Dendritic cell treated with granulocyte-macrophage colony-stimulating factor and Interleukin-4, amounts not matched to agents 40 ng/mL and 50 ng/mL, for 4 days (primary cell): ENCODE results near the gene ARHGEF12.

Experiments
- H3K27ac Mint-ChIP-seq: one replicate; pipeline ENCODE4 v1.8.0; 2022; ENCODE audit warnings: mild to moderate bottlenecking, mixed read lengths
- H3K27me3 Mint-ChIP-seq: one replicate; pipeline ENCODE4 v1.8.0; 2022; ENCODE audit warnings: mild to moderate bottlenecking, mixed read lengths
- H3K36me3 Mint-ChIP-seq: one replicate; pipeline ENCODE4 v1.8.0; 2022; ENCODE audit warnings: low read depth, mixed read lengths
- H3K4me1 Mint-ChIP-seq: one replicate; pipeline ENCODE4 v1.8.0; 2022; ENCODE audit warnings: low read depth, mixed read lengths
- H3K4me3 Mint-ChIP-seq: one replicate; pipeline ENCODE4 v1.8.0; 2022; ENCODE audit warnings: mild to moderate bottlenecking, moderate library complexity, mixed read lengths
- H3K9me3 Mint-ChIP-seq: one replicate; pipeline ENCODE4 v1.8.0; 2022; ENCODE audit warnings: mixed read lengths
- intact Hi-C: fragments of 100-400 bp; cut with micrococcal nuclease; formaldehyde crosslinking; loops from one replicate; pipeline ENCODE4 v1.15.0; 2022

The ARHGEF12 gene

DNA sequence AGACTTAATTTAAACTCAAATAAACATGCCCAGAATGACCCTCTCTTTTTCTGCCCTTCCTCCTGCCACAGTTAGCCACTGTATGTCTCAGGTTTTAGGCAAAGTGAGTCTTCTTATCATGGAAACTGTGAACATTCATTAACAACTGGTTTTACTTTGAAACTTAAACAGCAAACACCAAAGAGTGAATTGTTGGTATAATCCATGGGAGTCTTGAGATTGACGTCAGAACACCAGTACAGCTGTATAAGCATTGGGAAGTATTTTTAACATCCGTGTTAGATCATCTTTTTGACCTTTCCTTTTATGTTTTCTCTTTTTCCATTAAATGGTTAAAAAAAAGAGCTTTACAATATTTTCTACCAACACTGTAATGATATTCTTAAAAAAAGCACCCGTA is 38.9 kb downstream of the ARHGEF12 start:
- Mint-ChIP-seq H3K36me3 (no peaks in the 10 kb centered on the region), H3K4me1 (peaks cover 6% of the 10 kb centered on the region), H3K27ac (no peak overlapping the region), H3K4me3 (no peak overlapping the region), H3K9me3 (no peaks in the 10 kb centered on the region), H3K27me3 (peaks cover 37% of the 10 kb centered on the region)
- intact Hi-C loops, result no loop called here

DNA sequence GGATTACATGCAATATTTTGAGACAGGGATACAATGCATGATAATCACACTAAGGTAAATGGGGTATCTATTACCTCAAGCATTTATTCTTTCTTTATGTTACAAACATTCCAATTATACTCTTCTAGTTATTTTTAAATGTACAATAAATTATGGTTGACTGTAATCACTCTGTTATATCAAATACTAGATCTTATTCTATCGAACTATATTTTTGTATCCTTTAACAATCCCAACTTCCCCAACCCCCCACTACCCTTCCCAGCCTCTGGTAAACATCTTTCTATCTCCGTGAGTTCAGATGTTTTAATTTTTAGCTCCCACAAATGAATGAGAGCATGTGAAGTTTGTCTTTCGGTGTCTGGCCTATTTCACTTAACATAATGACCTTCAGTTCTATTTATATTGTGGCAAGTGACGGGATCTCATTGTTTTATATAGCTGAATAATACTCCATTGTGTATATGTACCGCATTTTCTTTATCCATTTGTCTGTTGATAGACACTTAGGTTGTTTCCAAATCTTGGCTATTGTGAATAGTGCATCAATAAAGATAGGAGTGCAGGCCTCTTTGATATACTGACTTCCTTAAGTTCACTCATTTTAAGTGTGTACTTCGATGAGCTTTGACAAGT is 40.5 kb downstream of the ARHGEF12 start:
- Mint-ChIP-seq H3K36me3 (no peaks in the 10 kb centered on the region), H3K4me1 (peaks cover 6% of the 10 kb centered on the region), H3K4me3 (no peak overlapping the region), H3K27me3 (peaks cover 35% of the 10 kb centered on the region), H3K27ac (no peak overlapping the region), H3K9me3 (no peaks in the 10 kb centered on the region)
- intact Hi-C loops, result no loop called here

DNA sequence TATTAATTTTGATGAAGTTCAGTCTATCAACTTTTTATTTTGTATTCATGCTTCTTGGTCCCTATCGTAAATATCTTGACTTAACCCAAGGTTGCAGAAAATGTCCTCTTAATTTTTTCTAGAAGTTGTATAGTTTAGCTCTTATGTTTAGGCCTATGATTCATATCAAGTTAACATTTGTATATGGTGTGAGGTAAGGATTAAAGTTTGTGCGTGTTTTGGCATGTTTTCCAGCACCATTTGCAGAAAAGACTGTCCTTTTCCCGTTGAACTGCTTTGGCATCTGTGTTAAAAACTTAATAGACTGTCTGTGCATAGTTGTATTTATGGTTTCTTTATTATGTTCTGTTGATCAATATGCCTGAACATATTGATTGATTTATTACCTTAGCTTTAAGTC is 42.3 kb downstream of the ARHGEF12 start:
- Mint-ChIP-seq H3K4me3 (no peak overlapping the region), H3K9me3 (no peaks in the 10 kb centered on the region), H3K36me3 (no peaks in the 10 kb centered on the region), H3K27me3 (peaks cover 41% of the 10 kb centered on the region), H3K4me1 (peaks cover 6% of the 10 kb centered on the region), H3K27ac (no peak overlapping the region)
- intact Hi-C loops, result no loop called here

DNA sequence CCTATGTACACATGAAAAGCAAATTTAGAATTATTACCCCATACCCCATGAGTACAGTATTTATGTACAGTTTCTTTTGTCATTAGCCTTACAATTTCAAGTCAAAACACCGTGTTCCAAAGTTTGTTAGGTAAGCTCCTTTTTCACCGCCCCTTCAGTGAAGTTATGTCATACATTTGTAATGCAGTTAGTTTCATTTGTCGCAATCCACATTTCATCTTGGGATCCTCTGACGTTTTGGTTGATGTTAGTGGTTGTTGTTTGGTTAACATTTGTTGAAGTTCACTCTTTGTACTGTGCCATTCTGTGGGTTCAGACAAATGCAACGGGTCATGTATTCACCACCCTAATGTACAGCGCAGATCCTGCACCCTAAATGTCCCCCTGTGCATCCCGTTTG is 45.2 kb downstream of the ARHGEF12 start:
- intact Hi-C loops, result no loop called here
- Mint-ChIP-seq H3K4me1 (peaks cover 6% of the 10 kb centered on the region), H3K4me3 (no peak overlapping the region), H3K9me3 (no peaks in the 10 kb centered on the region), H3K27me3 (peaks cover 45% of the 10 kb centered on the region), H3K27ac (no peak overlapping the region), H3K36me3 (no peaks in the 10 kb centered on the region)

DNA sequence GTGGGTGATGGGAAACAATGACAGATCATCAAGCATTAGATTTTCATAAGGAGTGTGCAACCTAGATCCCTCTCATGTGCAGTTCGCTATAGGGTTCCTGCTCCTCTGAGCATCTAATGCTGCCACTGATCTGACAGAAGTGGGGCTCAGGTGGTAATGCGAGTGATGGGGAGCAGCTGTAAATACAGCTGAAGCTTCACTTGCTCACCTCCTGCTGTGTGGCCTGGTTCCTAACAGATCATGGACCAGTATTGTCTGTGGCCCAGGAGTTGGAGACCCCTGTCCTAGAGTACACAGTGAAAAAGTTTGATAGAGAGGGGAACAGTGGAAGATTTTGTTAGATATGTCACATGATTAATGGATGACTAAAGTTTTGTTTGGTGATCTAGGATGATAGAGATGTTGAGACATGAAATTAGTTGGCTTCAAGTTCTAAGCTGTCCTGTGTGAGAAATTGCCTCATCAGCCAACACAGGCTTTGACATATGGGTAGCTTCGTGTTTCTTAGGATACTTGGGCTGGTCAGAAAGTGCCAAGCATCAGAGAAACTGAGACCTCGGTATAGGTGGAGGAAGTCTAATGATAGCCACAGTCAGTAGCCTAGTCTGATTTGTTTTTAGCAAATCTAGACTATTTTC is 47.4 kb downstream of the ARHGEF12 start:
- Mint-ChIP-seq H3K27me3 (peaks cover 38% of the 10 kb centered on the region), H3K4me1 (peaks cover 6% of the 10 kb centered on the region), H3K9me3 (no peaks in the 10 kb centered on the region), H3K36me3 (no peaks in the 10 kb centered on the region), H3K4me3 (no peak overlapping the region), H3K27ac (no peak overlapping the region)
- intact Hi-C loops, result no loop called here

DNA sequence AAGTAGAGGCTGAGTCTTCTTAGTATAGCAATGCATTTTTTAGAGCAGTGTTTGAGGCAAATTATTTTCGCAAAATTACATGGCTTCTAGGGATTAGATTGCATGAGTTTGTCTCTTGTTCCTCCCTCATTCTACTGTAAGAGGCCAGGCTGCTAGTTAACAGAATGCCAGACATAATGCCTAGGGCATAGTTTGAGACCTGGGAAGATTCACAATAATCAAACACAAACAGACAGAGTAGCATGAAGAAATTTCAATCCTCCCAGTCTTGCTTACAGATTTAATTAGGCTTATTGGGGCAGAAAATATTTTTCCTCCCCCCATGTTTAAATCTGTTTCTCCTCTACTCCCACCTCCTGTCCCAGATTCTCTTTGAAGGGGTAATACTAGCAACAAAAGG is 48.3 kb downstream of the ARHGEF12 start:
- Mint-ChIP-seq H3K9me3 (peaks cover under 1% of the 10 kb centered on the region), H3K4me3 (no peak overlapping the region), H3K27me3 (peaks cover 35% of the 10 kb centered on the region), H3K27ac (no peak overlapping the region), H3K36me3 (no peaks in the 10 kb centered on the region), H3K4me1 (peaks cover 6% of the 10 kb centered on the region)
- intact Hi-C loops, result no loop called here

DNA sequence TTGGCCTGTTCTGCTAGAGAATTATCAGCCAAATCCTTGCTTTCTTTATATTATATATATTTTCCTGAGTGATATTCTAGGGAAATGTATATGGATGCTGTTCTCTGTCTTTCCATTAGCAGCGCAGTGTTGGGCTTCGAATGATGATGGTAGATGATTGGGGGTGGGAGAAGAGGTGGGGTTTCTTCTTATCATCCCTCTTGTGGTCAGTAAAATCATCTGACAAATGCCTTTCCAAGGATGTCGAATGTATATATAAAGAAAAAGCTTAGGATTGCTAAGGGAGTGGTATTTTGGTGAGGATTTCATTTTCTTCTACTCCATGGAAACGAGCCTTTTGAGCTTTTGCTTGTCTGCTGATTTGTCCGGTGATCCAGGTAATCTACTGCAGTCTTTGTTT is 48.9 kb downstream of the ARHGEF12 start:
- no peak overlapping the region for H3K27ac Mint-ChIP-seq
- no peaks in the 10 kb centered on the region for H3K36me3 Mint-ChIP-seq
- H3K27me3 Mint-ChIP-seq, result peaks cover 40% of the 10 kb centered on the region
- H3K4me3 Mint-ChIP-seq, result no peak overlapping the region
- intact Hi-C loops, result no loop called here
- peaks cover 6% of the 10 kb centered on the region for H3K9me3 Mint-ChIP-seq
- no peaks in the 10 kb centered on the region for H3K4me1 Mint-ChIP-seq

DNA sequence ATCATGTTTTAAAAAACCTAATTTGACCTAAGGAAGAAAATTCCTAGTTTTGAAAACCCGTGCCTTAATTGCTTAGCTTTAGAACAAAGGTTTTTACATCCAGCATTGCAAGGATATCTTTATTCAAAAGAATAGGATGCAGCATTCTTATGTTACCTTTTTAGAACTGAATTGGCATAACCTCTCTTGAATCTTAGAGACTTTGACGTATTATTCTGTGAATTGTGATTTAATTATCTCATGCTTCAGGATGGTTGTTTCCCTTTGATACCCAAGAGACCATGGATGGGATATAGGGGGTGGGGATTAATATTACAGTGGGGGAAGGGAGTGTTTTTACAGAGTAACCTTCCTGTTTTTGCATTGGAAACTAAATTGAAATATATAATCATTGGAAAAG is 49.4 kb downstream of the ARHGEF12 start:
- peaks cover 41% of the 10 kb centered on the region for H3K27me3 Mint-ChIP-seq
- peaks cover 6% of the 10 kb centered on the region for H3K9me3 Mint-ChIP-seq
- no peaks in the 10 kb centered on the region for H3K4me1 Mint-ChIP-seq
- no peak overlapping the region for H3K4me3 Mint-ChIP-seq
- H3K36me3 Mint-ChIP-seq, result no peaks in the 10 kb centered on the region
- H3K27ac Mint-ChIP-seq, result no peak overlapping the region
- intact Hi-C loops, result no loop called here

DNA sequence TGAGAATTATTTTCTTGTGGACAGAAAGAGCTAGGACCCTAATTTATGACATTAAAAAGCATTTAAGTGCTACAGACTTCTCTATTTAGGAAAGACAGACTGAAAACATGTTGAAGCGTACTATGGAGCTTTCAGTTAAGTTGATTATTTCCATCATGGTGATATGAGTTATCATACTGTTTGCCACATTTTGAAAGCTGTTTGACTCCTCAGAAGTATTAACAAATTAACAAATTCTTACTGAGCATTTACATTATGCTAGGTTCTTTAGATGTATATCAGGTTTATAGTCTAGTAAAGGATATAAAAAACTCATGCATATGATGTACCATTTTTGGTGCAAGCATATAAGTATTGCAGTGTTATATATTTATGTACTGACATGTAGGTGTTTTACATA is 50.1 kb downstream of the ARHGEF12 start:
- no peaks in the 10 kb centered on the region for H3K4me1 Mint-ChIP-seq
- no peaks in the 10 kb centered on the region for H3K36me3 Mint-ChIP-seq

DNA sequence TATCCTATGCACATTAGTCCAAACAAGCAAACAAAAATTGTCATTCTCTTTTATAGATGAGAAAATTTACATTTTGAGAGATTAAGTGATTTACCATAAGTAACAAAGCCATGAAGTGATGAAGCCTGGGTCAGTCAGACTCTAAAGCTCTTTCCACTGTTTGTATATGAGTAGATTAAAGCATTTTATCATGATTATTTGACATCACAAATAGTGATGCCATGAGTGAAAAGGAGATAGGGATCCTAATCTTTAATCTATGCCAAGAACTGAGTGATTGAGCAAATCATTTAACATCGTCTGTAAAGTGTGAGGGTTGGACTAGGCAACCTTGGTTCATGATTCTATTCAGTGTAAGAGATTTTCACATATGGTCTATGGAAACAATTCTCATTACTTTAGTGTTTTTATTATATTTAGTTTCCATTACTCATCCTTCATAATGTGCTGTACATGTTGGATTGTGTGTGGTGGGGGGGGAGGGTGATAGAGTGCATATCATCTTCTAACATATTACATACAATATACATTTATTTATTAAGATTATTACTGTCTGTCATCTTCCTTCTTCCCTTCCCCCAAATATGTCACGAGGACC is 50.7 kb downstream of the ARHGEF12 start:
- Mint-ChIP-seq H3K4me3 (no peak overlapping the region), H3K36me3 (no peaks in the 10 kb centered on the region), H3K27me3 (peaks cover 35% of the 10 kb centered on the region), H3K27ac (no peak overlapping the region), H3K9me3 (peaks cover 6% of the 10 kb centered on the region), H3K4me1 (no peaks in the 10 kb centered on the region)
- intact Hi-C loops, result no loop called here

More for the DNA sequence above, 50.1 kb downstream of the ARHGEF12 start:
- Mint-ChIP-seq H3K27me3 (peaks cover 39% of the 10 kb centered on the region), H3K4me3 (no peak overlapping the region), H3K27ac (no peak overlapping the region), H3K9me3 (peaks cover 6% of the 10 kb centered on the region)
- intact Hi-C loops, result no loop called here

DNA sequence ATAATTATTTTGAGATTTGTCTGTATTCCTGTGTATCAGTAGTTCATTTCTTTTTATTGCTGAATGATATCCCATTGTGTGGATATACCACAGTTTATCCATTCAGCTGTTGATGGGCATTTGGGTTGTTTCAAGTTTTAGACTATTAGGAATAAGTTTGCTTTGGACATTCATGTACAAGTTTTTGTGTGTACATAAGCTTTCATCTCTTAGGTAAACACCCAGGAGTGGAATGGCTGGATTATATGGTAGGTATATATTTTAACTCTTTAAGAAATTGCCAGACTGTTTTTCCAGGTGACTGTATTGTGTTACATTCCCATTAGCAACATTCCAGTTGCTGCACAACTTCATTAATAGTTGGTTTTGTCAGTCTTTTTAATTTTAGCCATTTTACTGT is 52.0 kb downstream of the ARHGEF12 start:
- peaks cover 6% of the 10 kb centered on the region for H3K9me3 Mint-ChIP-seq
- no peak overlapping the region for H3K4me3 Mint-ChIP-seq
- no peak overlapping the region for H3K27ac Mint-ChIP-seq
- peaks cover 34% of the 10 kb centered on the region for H3K27me3 Mint-ChIP-seq
- H3K36me3 Mint-ChIP-seq, result no peaks in the 10 kb centered on the region
- intact Hi-C loops, result no loop called here
- no peaks in the 10 kb centered on the region for H3K4me1 Mint-ChIP-seq

DNA sequence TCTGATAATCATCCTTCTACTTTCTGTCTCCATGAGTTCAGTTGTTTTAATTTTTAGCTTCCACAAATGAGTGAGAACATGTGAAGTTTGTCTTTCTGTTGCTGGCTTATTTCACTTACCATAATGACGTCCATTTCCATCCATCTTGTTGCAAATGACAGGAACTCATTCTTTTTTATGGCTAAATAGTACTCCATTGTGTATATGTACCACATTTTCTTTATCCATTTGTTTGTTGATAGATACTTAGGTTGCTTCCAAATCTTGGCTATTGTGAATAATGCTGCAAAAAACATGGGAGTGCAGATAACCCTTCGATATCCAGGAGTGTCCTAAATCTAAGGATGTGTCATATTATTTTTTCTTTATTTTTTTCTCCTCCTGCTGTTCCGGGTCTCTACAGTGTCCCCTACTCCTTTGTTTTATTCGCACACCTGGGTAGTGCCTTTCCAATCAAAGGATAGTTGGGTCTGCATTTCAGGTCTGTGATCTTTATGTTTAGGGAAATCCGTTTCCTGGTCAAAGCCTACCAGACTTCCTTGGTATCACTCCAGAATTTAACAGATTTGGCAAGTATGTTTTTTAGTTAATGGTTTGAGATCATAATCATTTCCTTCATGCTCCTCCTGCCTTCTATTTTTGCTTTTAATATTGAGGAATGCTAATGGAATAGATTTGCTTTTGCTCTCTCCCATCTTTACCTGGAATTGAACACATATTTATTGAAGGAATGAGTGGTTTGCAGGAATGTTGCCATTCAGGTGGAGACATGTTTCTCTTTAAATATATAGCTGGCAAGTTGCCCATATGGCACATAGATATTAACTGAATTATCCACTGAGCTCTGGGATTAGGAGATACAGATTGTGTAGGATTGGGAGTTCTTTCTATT is 53.7 kb downstream of the ARHGEF12 start:
- H3K4me3 Mint-ChIP-seq, result no peak overlapping the region
- H3K9me3 Mint-ChIP-seq, result peaks cover 6% of the 10 kb centered on the region
- H3K36me3 Mint-ChIP-seq, result no peaks in the 10 kb centered on the region
- H3K27ac Mint-ChIP-seq, result no peak overlapping the region
- intact Hi-C loops, result no loop called here
- H3K4me1 Mint-ChIP-seq, result no peaks in the 10 kb centered on the region
- H3K27me3 Mint-ChIP-seq, result peaks cover 33% of the 10 kb centered on the region

DNA sequence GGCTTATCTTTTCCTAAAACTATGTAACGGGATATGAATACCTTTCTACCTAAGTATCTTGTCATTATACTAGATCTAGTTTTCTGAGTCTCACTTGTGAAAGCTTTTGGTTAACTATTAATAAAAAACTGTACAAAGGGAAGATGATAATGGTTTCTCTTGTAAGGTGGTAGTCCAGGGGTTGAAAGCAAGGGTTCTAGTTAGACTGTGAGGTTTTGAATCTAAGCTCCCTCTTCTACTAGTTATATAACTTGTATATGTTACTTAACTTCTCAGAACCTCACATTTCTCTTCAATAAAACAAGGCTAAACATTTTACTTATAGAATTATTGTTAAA is 54.3 kb downstream of the ARHGEF12 start:
- Mint-ChIP-seq H3K4me1 (no peaks in the 10 kb centered on the region), H3K36me3 (no peaks in the 10 kb centered on the region), H3K27me3 (peaks cover 34% of the 10 kb centered on the region), H3K27ac (no peak overlapping the region), H3K9me3 (peaks cover 6% of the 10 kb centered on the region), H3K4me3 (no peak overlapping the region)
- intact Hi-C loops, result no loop called here

DNA sequence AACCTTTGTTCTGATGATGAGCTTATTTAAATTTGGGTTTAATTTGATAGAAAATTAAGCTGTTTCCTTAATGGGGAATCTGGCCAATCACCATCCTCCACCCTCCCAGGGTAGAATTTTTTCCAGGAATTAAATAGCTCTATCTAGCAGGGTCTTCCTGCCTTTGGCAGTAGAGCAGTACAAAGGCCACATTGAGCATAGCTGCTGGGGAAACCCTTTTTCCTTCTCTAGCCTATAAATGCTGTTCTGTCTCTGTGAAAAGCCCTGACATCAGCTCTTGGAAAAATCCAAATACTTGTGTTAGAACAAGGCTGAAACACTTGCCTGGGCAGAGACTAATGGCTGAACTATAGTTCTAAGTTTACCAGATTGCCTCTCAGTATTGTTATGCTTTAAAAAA is 55.1 kb downstream of the ARHGEF12 start:
- Mint-ChIP-seq H3K4me3 (no peak overlapping the region), H3K36me3 (no peaks in the 10 kb centered on the region), H3K4me1 (no peaks in the 10 kb centered on the region), H3K9me3 (peaks cover 6% of the 10 kb centered on the region), H3K27ac (no peak overlapping the region), H3K27me3 (peaks cover 34% of the 10 kb centered on the region)
- intact Hi-C loops, result no loop called here
